ENCODE measurements around the gene ARHGAP1. TPM values are rescaled to one million over a fixed set of nuclear protein-coding genes. Genes with fewer than 3 reads are reported as not detected.

ARHGAP1 gene
- total RNA-seq, 2 donors from 2014 or later: 73.2 to 94.5 TPM

DNA sequence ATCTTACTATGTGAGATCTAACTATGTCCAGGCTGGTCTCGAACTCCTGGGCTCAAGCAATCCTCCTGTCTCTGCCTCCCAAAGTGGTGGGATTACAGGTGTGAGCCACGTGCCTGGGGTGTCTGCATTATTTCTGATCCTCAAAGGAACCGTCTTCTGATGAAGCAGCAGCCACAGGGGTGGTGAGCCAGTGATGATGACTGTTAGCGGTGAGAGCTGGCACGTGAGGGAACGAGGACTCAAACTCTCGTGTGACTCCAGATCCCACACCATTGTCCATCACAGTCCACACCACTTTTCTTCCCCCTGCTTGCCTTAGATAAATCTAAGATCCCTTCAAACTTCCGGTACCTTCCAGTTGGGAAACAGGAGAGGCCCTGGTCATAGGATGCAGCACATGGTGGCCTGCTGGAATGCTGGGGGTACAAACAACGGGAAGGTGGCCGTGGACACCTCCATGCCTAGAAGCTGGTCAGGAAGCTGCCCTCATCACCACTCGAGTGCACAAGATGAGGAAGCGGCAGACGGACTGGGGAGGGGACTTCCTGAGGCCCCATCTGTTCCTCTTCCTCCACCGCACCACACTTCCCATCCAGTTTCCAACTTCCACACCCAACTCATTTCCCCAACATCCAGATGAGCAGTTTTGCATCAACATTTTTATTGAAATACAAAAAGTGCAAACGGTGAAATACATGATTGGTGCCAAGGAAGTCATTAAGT, 23.8 kb downstream of the ARHGAP1 start:
- 75% methylated on average over 15 of the region's 15 CpGs for WGBS
- H3K4me3 ChIP-seq: no peak overlapping the region
- TF ChIP-seq POLR2AphosphoS5 (IDR thresholded peaks at IDR 0.05) (no peak), POLR2A (IDR thresholded peaks at IDR 0.05) (no peak)
- TF ChIP-seq, protein P1, sequence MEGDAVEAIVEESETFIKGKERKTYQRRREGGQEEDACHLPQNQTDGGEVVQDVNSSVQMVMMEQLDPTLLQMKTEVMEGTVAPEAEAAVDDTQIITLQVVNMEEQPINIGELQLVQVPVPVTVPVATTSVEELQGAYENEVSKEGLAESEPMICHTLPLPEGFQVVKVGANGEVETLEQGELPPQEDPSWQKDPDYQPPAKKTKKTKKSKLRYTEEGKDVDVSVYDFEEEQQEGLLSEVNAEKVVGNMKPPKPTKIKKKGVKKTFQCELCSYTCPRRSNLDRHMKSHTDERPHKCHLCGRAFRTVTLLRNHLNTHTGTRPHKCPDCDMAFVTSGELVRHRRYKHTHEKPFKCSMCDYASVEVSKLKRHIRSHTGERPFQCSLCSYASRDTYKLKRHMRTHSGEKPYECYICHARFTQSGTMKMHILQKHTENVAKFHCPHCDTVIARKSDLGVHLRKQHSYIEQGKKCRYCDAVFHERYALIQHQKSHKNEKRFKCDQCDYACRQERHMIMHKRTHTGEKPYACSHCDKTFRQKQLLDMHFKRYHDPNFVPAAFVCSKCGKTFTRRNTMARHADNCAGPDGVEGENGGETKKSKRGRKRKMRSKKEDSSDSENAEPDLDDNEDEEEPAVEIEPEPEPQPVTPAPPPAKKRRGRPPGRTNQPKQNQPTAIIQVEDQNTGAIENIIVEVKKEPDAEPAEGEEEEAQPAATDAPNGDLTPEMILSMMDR (IDR thresholded peaks at IDR 0.05): no peak
- H3K4me1 ChIP-seq (replicated peaks): peaks cover 11% of the 10 kb centered on the region
- intact Hi-C loops (cut with DNase I): no loop called here
- no peaks in the 10 kb centered on the region for H3K27me3 ChIP-seq (replicated peaks; ENCODE audit: insufficient read depth)
- peak overlapping the region; percentile 68 to 75 for H3K27ac ChIP-seq
- H3K36me3 ChIP-seq: peaks cover 25 to 34% of the 10 kb centered on the region in 2 donors
- no peak for DNase-seq (ENCODE audit: low spot score)
- no peaks in the 10 kb centered on the region for H3K9me3 ChIP-seq

DNA sequence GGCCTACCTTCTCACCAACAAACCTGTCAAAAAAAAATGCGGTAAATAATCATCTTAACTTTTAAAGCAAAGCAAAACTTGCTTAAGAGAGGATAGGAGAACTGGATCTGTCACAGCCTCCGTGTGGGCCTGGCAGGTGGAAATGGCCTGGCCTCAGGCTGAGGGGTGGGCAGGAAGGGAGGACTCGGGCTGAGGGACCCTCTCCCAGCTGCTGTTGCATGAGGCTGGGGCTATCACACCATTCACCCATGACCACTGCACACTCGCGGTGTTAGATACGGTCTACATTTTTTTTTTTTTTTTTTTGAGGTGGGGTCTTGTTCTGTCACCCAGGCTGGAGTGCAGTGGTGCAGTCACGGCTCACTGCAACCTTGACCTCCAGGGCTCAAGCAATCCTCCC, 24.5 kb downstream of the ARHGAP1 start:
- no peaks in the 10 kb centered on the region for H3K27me3 ChIP-seq (replicated peaks; ENCODE audit: insufficient read depth)
- no peaks in the 10 kb centered on the region for H3K9me3 ChIP-seq
- peak overlapping the region; percentile 68 to 75 for H3K27ac ChIP-seq
- intact Hi-C loops (cut with DNase I): no loop called here
- 70% methylated on average over 7 of the region's 7 CpGs for WGBS
- H3K4me1 ChIP-seq (replicated peaks): peaks cover 11% of the 10 kb centered on the region
- TF ChIP-seq, protein P1 (IDR thresholded peaks at IDR 0.05): no peak
- no peak for TF ChIP-seq POLR2AphosphoS5 (IDR thresholded peaks at IDR 0.05)
- TF ChIP-seq POLR2A (IDR thresholded peaks at IDR 0.05): no peak
- H3K36me3 ChIP-seq: peaks cover 23 to 30% of the 10 kb centered on the region in 2 donors
- DNase-seq (ENCODE audit: low spot score): no peak
- H3K4me3 ChIP-seq: no peak overlapping the region

DNA sequence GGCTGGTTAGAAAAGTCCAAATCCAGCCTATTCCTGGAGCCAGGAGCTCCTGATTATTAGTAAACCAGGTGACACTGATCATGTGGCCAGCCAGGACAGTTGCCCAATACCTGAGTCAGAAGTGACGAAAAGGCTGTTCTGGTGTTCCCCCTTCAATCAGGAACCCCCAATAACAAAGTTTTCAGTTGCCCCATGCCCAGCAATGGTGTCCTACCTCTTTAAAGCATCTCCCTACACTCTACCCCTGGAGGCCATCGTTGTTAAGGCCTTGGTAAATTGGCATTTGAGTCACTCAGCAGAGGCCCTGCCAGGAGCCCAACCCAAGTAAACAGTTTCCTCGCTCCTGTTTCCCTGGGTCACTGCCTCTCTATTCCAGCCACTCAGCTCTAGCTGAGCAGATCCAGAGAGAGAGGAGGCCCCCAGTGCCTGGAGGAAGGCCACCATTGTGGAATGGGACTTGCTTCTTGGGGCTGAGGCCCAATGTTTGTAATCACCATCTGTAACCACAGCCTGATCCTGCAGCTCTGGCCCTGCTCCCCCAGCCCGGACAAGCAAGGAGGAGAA, 25.0 kb downstream of the ARHGAP1 start:
- Histone ChIP-seq H3K4me1 (replicated peaks) (peaks cover 11% of the 10 kb centered on the region), H3K27me3 (replicated peaks; ENCODE audit: insufficient read depth) (no peaks in the 10 kb centered on the region), H3K4me3 (no peak overlapping the region), H3K9me3 (no peaks in the 10 kb centered on the region), H3K27ac (peak overlapping the region; percentile 68 to 75), H3K36me3 (peaks cover 17 to 24% of the 10 kb centered on the region in 2 donors)
- peak; percentile 55 for DNase-seq (ENCODE audit: low spot score)
- WGBS: 4% methylated on average over 4 of the region's 4 CpGs
- intact Hi-C loops (cut with DNase I): no loop called here
- TF ChIP-seq POLR2A (IDR thresholded peaks at IDR 0.05): no peak
- TF ChIP-seq POLR2AphosphoS5 (IDR thresholded peaks at IDR 0.05): peak; percentile 65
- TF ChIP-seq, protein P1 (IDR thresholded peaks at IDR 0.05): peak in 1 of 4 experiments; percentile 21

DNA sequence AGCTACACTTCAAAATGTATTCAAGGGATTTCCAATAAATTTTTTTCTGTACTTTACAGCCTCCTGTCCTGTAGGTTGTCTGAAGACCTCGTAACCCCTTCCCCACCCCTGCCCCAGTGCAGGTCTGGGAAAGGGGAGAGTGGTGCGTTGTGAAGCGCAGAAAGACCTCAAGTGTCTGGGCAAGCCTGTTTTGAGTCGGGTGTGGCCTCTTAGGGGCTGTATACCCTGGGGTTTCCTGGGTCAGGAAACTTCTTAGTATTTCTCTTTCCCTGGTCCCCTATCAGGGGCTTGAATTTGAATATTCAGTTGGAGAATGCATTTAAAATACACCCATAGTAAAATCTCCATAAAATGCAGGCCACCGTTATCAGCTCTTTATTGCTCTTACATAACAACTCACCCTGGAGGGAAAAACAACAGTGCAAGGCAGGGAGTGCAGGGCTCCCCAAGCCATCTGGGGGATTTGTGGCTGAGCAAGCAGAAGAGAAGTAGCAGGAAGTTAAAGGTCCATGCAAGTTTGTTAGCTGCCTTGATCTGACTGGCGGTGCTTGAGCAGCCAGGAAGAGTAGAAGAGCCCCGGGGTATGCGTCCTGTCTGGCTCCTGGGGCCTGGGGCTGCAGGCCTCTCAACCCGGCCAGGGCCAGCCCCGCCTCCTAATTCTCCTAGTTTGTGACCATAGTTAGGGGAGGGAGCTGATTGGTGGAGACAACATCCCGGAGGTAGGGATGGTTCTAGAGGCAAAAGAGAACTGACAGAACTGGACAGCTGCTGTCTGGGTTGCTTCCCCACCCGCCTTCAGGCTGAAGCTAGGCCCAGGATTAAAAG, 25.7 kb downstream of the ARHGAP1 start:
- Histone ChIP-seq H3K9me3 (no peaks in the 10 kb centered on the region), H3K27ac (peak overlapping the region; percentile 68 to 75), H3K36me3 (peaks cover 11 to 21% of the 10 kb centered on the region in 2 donors), H3K4me1 (replicated peaks) (peaks cover 11% of the 10 kb centered on the region), H3K27me3 (replicated peaks; ENCODE audit: insufficient read depth) (no peaks in the 10 kb centered on the region), H3K4me3 (no peak overlapping the region)
- WGBS: 40% methylated on average over 12 of the region's 12 CpGs
- TF ChIP-seq POLR2A (IDR thresholded peaks at IDR 0.05) (no peak), POLR2AphosphoS5 (IDR thresholded peaks at IDR 0.05) (no peak)
- TF ChIP-seq, protein P1 (IDR thresholded peaks at IDR 0.05): no peak
- DNase-seq (ENCODE audit: low spot score): no peak
- intact Hi-C loops (cut with DNase I): no loop called here
